ENCODE results near the gene GBX1.

DNA sequence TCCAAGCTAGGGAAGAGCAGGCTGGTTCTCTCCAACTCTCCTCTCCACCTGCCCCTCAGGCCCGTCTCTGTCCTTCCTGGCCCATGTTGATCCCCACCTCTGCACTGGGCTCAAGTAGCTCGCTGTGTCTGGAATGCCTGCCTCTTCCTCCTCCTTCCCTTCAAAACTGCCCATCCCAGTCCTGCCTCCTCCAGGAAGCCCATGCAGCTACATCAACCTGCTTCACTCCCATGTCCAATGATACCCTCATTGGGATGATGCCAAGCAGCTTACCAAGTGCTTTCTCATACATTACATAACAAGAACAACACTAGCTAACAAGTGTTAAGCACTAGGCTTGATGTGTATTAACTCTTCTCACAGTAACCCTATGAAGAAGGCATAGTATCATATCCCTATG is 11.3 kb upstream of the GBX1 start:
- TF ChIP-seq, protein P1, sequence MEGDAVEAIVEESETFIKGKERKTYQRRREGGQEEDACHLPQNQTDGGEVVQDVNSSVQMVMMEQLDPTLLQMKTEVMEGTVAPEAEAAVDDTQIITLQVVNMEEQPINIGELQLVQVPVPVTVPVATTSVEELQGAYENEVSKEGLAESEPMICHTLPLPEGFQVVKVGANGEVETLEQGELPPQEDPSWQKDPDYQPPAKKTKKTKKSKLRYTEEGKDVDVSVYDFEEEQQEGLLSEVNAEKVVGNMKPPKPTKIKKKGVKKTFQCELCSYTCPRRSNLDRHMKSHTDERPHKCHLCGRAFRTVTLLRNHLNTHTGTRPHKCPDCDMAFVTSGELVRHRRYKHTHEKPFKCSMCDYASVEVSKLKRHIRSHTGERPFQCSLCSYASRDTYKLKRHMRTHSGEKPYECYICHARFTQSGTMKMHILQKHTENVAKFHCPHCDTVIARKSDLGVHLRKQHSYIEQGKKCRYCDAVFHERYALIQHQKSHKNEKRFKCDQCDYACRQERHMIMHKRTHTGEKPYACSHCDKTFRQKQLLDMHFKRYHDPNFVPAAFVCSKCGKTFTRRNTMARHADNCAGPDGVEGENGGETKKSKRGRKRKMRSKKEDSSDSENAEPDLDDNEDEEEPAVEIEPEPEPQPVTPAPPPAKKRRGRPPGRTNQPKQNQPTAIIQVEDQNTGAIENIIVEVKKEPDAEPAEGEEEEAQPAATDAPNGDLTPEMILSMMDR (IDR thresholded peaks at IDR 0.05; ENCODE audit: poor library complexity, severe bottlenecking), result no peak
- TF ChIP-seq EZH2 (IDR thresholded peaks at IDR 0.05; ENCODE audit: borderline replicate concordance, insufficient read depth, low read length, poor library complexity, severe bottlenecking) (no peak), EP300 (conservative IDR thresholded peaks at IDR 0.05; ENCODE audit: poor library complexity, severe bottlenecking) (no peak), RAD21 (conservative IDR thresholded peaks at IDR 0.05) (no peak)
- TF ChIP-seq, protein P2, sequence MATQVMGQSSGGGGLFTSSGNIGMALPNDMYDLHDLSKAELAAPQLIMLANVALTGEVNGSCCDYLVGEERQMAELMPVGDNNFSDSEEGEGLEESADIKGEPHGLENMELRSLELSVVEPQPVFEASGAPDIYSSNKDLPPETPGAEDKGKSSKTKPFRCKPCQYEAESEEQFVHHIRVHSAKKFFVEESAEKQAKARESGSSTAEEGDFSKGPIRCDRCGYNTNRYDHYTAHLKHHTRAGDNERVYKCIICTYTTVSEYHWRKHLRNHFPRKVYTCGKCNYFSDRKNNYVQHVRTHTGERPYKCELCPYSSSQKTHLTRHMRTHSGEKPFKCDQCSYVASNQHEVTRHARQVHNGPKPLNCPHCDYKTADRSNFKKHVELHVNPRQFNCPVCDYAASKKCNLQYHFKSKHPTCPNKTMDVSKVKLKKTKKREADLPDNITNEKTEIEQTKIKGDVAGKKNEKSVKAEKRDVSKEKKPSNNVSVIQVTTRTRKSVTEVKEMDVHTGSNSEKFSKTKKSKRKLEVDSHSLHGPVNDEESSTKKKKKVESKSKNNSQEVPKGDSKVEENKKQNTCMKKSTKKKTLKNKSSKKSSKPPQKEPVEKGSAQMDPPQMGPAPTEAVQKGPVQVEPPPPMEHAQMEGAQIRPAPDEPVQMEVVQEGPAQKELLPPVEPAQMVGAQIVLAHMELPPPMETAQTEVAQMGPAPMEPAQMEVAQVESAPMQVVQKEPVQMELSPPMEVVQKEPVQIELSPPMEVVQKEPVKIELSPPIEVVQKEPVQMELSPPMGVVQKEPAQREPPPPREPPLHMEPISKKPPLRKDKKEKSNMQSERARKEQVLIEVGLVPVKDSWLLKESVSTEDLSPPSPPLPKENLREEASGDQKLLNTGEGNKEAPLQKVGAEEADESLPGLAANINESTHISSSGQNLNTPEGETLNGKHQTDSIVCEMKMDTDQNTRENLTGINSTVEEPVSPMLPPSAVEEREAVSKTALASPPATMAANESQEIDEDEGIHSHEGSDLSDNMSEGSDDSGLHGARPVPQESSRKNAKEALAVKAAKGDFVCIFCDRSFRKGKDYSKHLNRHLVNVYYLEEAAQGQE (IDR thresholded peaks at IDR 0.05; ENCODE audit: borderline replicate concordance), result no peak

Data from neural cell (in vitro differentiated cells).